ENCODE measurements around the gene DMRTB1.

GRCh38 chr1:53506355-53507050 is 47.3 kb downstream of the DMRTB1 start:
- no peak for TF ChIP-seq CTCF (IDR thresholded peaks at IDR 0.05; ENCODE audit: control extremely low read depth in 1 of 3, insufficient read depth in 1 of 3, low read depth in 1 of 3, low read length in 3 of 3)
- TF ChIP-seq CHD2 (IDR thresholded peaks at IDR 0.05; ENCODE audit: low read length), result no peak
- TF ChIP-seq KDM5A (IDR thresholded peaks at IDR 0.05; ENCODE audit: low read length), result no peak
- no peak for TF ChIP-seq SUZ12 (IDR thresholded peaks at IDR 0.05; ENCODE audit: low read length)
- no peak for TF ChIP-seq POLR2AphosphoS5 (IDR thresholded peaks at IDR 0.05; ENCODE audit: low read depth, low read length)
- no peak for TF ChIP-seq RNF2 (IDR thresholded peaks at IDR 0.05; ENCODE audit: borderline replicate concordance, low read depth, low read length, missing control alignments, poor library complexity, severe bottlenecking)
- TF ChIP-seq JUN (IDR thresholded peaks at IDR 0.05; ENCODE audit: low read depth, low read length), result no peak
- no peak for TF ChIP-seq KDM1A (IDR thresholded peaks at IDR 0.05; ENCODE audit: borderline replicate concordance, low read length)
- TF ChIP-seq ATF3 (IDR thresholded peaks at IDR 0.05; ENCODE audit: insufficient read depth, low read depth, low read length), result no peak
- TF ChIP-seq TCF12 (IDR thresholded peaks at IDR 0.05; ENCODE audit: low read depth, low read length), result no peak
- TF ChIP-seq POLR2A (IDR thresholded peaks at IDR 0.05; ENCODE audit: control extremely low read depth in 1 of 2, low read depth in 2 of 2, low read length in 2 of 2), result no peak
- TF ChIP-seq CHD1 (IDR thresholded peaks at IDR 0.05; ENCODE audit: low read depth, low read length), result no peak
- no peak for TF ChIP-seq CHD7 (IDR thresholded peaks at IDR 0.05; ENCODE audit: insufficient replicate concordance, low read length)
